ENCODE results near the gene ELP1.

DNA sequence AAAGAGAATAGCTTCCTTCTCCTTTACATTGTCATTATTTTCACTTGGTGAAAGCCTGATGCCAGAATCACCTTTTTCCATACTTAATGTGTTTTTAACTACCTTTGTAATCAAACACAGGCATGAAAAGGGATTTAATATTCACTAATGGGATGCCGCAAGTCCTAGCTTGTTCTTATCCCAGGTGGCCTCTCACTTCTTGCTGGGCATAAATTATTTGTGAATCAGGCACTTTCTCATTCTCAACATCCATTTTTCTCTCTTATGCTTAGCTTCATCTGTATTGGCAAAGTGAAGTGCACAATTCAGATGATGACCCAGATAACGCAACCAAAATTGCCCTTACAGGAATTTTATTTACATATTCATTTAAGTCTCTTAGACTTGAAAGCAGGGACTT, 89.1 kb downstream of the ELP1 start:
- TF ChIP-seq, protein P1, sequence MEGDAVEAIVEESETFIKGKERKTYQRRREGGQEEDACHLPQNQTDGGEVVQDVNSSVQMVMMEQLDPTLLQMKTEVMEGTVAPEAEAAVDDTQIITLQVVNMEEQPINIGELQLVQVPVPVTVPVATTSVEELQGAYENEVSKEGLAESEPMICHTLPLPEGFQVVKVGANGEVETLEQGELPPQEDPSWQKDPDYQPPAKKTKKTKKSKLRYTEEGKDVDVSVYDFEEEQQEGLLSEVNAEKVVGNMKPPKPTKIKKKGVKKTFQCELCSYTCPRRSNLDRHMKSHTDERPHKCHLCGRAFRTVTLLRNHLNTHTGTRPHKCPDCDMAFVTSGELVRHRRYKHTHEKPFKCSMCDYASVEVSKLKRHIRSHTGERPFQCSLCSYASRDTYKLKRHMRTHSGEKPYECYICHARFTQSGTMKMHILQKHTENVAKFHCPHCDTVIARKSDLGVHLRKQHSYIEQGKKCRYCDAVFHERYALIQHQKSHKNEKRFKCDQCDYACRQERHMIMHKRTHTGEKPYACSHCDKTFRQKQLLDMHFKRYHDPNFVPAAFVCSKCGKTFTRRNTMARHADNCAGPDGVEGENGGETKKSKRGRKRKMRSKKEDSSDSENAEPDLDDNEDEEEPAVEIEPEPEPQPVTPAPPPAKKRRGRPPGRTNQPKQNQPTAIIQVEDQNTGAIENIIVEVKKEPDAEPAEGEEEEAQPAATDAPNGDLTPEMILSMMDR (IDR thresholded peaks at IDR 0.05): no peak
- no peak for TF ChIP-seq EP300 (IDR thresholded peaks at IDR 0.05)
